GM12801 (cell line): ENCODE results near the gene MFAP3.

Source experiments
- CTCF ChIP-seq: IDR thresholded peaks from one replicate; pipeline ENCODE4 v1.5.1; 2011; ENCODE audit warnings: control low read depth; ENCODE audit not compliant: insufficient read length; ENCODE audit errors: extremely low read depth

The MFAP3 gene

DNA sequence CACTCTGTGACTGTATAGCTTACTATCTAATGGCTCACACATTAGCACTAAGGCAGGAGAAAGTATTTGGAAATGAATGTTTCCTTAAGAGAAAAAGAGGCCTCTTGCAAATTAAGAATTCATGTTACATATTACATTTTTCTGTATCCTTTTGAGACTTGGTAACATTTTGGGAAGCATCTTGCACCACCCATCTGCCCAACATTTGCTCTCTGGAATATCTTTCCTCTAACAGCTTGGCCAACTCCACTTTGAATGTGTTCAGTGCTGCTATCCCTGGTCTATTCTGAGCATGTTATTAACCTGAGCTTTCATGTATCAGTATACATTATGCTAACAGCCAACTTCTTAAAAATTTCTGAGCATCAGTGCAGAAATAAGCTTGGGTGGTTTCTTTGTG lies 27.2 kb downstream of the MFAP3 start:
- TF ChIP-seq CTCF = no peak

DNA sequence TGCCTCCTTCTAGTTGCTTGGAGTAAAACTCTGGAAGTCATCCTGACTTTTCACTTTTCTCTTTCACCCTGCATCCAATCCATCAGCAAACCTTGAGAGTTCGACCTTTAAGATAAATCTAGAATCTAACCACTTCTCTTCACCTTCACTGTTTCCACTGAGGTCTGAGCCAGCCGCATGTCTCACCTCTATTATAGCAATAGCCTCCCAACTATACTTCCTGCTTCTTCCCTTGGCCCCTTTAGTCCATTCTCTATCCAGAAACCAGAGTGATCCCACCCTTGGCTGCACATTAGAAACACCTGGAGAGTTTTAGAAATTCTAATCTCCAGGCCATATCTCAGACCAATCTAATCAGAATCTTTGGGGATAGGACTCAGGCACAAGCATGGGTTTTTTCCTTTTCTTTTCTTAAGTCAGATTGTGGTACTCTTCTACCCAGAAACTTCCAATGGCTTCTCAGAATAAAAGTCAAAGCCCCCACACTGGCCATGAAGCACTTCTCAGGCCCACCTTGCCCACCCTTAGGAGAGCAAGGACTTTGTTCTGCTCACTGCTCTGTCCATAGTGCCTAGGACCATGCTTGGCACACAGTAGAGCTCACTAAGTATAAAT lies 33.1 kb downstream of the MFAP3 start:
- TF ChIP-seq CTCF = no peak

- TF ChIP-seq CTCF = no peak
These were observed 33.8 kb downstream of the MFAP3 start for GRCh38 chr5:154072414-154073171.

DNA sequence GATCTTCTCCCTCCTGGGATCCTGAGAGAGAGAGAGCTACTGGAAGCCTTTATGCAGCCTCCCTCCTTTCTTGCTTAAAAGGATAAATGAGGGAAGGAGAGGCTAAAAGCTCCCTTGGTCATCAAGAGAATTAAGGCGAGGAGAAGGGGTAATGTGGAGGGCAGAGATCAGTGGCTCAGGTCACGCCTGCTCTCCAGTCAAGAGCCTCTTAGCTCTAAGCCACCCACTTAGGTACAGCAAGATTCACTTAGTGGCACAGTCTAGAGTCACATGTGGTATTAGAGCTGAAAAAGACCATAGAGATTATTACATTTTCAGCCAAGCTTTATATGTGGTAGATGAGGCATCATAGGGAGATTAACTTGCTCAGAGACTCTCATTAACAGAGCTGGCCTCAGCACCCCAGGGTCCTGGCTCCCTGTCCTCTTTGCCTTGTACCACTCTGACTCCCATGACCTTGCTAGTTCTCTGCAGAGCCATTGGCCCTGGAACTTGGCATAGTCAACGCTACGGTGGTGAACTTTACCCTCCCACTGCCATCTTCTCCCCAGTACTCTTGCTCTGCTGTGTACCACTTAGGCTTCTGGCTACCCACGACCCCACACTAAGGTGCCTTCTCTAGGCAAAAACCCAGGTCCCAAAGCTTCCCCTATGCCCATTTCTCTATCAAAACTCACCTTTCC lies 37.6 kb downstream of the MFAP3 start:
- TF ChIP-seq CTCF = no peak

DNA sequence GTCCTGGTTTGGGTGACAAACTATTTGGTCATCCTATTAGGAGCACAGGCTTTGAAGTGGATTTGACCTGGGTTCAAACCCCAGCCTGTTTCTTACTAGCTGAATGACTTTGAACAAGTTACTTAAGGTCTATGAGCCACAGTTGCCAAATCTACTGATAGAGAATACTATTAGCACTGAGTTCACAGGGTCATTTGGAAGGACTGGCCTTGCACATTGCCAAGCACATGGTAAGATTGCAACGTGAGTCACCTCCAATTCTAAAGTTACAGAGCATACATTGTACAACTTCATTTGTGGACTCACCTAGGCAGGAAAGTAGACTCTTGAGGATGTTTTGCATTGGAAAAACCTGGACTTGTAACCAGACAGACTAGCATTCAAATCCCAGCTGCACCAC lies 38.9 kb downstream of the MFAP3 start:
- TF ChIP-seq CTCF = no peak

DNA sequence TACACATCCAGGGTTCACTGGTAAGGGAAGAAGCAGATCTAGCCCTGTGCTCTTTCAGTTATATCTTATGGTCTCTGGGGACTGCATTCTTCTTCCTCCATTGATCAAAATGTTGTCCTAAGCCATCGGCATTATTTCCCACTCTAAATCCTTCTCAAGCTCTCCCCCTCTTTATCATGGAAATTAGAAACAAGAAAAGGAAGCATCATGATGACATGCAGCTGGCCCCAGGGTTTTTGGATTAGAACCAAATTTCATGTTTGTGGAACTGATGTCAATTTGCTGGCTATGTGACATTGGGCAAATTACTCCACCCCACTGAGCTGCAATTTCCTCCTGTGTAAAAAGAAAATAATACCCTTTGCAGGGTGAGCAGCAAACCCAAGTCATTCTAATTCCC lies 39.5 kb downstream of the MFAP3 start:
- TF ChIP-seq CTCF = no peak

DNA sequence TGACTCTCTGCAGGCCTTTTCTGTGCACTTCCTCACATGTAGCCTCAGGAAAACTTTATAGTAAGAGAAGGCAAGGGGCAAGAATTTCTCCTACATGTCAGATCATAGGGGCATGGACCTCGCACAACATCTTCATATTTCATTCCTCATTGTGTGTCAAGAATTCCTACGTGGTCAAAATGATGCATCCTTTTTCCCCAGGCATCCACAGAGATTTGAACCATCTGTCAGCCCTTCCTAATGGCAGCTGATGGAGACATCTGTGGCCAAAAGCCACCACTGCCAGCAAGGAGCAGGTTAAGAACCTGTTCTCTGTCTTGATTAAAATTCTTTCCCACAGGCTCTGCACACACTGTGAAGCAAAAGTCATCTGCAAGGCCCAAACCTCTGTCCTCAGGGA lies 42.5 kb downstream of the MFAP3 start:
- no peak for TF ChIP-seq CTCF
